HG03460 (cell line): Measurements from ENCODE around the gene FBXL15.

Source experiments
- ATAC-seq: cut with Tn5 transposase; IDR thresholded peaks from one replicate; pipeline ENCODE4 v1.9.1; 2021; ENCODE audit not compliant: unreplicated experiment

FBXL15 gene

GRCh38 chr10:102397222-102398171 is 23.1 kb upstream of the FBXL15 start:
- no peak for ATAC-seq

GRCh38 chr10:102398172-102399020 is 22.2 kb upstream of the FBXL15 start:
- no peak for ATAC-seq

- peak; percentile 33 for ATAC-seq
These were observed 21.2 kb upstream of the FBXL15 start for GRCh38 chr10:102399217-102400021.

- ATAC-seq: no peak
These were observed 20.6 kb upstream of the FBXL15 start for GRCh38 chr10:102400076-102400475.

GRCh38 chr10:102400598-102401341 is 19.9 kb upstream of the FBXL15 start:
- ATAC-seq: no peak

- ATAC-seq: no peak
These were observed 19.3 kb upstream of the FBXL15 start for GRCh38 chr10:102401342-102401654.

GRCh38 chr10:102401735-102402511 is 18.7 kb upstream of the FBXL15 start:
- ATAC-seq: no peak

- ATAC-seq: no peak
These were observed 18.1 kb upstream of the FBXL15 start for GRCh38 chr10:102402512-102402896.

GRCh38 chr10:102403115-102403514 is 17.5 kb upstream of the FBXL15 start:
- ATAC-seq: no peak

- ATAC-seq: no peak
These were observed 16.1 kb upstream of the FBXL15 start for GRCh38 chr10:102404361-102405107.

- no peak for ATAC-seq
These were observed 15.5 kb upstream of the FBXL15 start for GRCh38 chr10:102405108-102405571.

- ATAC-seq: no peak
These were observed 15.0 kb upstream of the FBXL15 start for GRCh38 chr10:102405632-102406031.

- no peak for ATAC-seq
These were observed 13.8 kb upstream of the FBXL15 start for GRCh38 chr10:102406815-102407214.

GRCh38 chr10:102407425-102408130 is 13.1 kb upstream of the FBXL15 start:
- ATAC-seq: no peak

GRCh38 chr10:102408131-102408727 is 12.4 kb upstream of the FBXL15 start:
- ATAC-seq: no peak

GRCh38 chr10:102408728-102409603 is 11.7 kb upstream of the FBXL15 start:
- no peak for ATAC-seq
